ENCODE data around the gene RMC1.

The RMC1 gene

GRCh38 chr18:23539911-23540525 lies 36.7 kb downstream of the RMC1 start:
- intact Hi-C loops (cut with DNase I; ENCODE audit: low total_unique reads): no loop called here
- no peak overlapping the region for H3K27ac ChIP-seq

GRCh38 chr18:23540867-23541266 lies 37.6 kb downstream of the RMC1 start:
- Histone ChIP-seq H3K4me3 (no peak overlapping the region), H3K9me3 (no peaks in the 10 kb centered on the region), H3K4me1 (no peaks in the 10 kb centered on the region), H3K36me3 (peaks cover 83 to 100% (median 96%) of the 10 kb centered on the region in 3 donors), H3K27ac (no peak overlapping the region), H3K27me3 (no peaks in the 10 kb centered on the region)
- intact Hi-C loops (cut with DNase I; ENCODE audit: low total_unique reads): no loop called here
- DNase-seq: no peak
- no peak for TF ChIP-seq CTCF (IDR thresholded peaks at IDR 0.05)

More at GRCh38 chr18:23539911-23540525, 36.7 kb downstream of the RMC1 start:
- TF ChIP-seq CTCF (IDR thresholded peaks at IDR 0.05): no peak
- Histone ChIP-seq H3K36me3 (peaks cover 91 to 100% (median 97%) of the 10 kb centered on the region in 3 donors), H3K4me3 (no peak overlapping the region), H3K27me3 (no peaks in the 10 kb centered on the region), H3K9me3 (no peaks in the 10 kb centered on the region), H3K4me1 (no peaks in the 10 kb centered on the region)
- DNase-seq: no peak

GRCh38 chr18:23541349-23542093 lies 38.2 kb downstream of the RMC1 start:
- Histone ChIP-seq H3K27ac (no peak overlapping the region), H3K4me3 (no peak overlapping the region), H3K9me3 (no peaks in the 10 kb centered on the region), H3K36me3 (peaks cover 76 to 98% (median 93%) of the 10 kb centered on the region in 3 donors), H3K4me1 (no peaks in the 10 kb centered on the region), H3K27me3 (no peaks in the 10 kb centered on the region)
- intact Hi-C loops (cut with DNase I; ENCODE audit: low total_unique reads): no loop called here
- no peak for DNase-seq
- no peak for TF ChIP-seq CTCF (IDR thresholded peaks at IDR 0.05)

- H3K4me1 ChIP-seq: no peaks in the 10 kb centered on the region
- intact Hi-C loops (cut with DNase I; ENCODE audit: low total_unique reads): no loop called here
- no peak for DNase-seq
- no peaks in the 10 kb centered on the region for H3K9me3 ChIP-seq
- H3K27me3 ChIP-seq: no peaks in the 10 kb centered on the region
- no peak overlapping the region for H3K4me3 ChIP-seq
- no peak overlapping the region for H3K27ac ChIP-seq
- peaks cover 70 to 98% (median 93%) of the 10 kb centered on the region in 3 donors for H3K36me3 ChIP-seq
- TF ChIP-seq CTCF (IDR thresholded peaks at IDR 0.05): no peak
Observed at GRCh38 chr18:23542461-23542860, 39.1 kb downstream of the RMC1 start.

- Histone ChIP-seq H3K4me1 (no peaks in the 10 kb centered on the region), H3K27ac (no peak overlapping the region), H3K36me3 (peaks cover 52 to 94% (median 85%) of the 10 kb centered on the region in 3 donors), H3K27me3 (no peaks in the 10 kb centered on the region), H3K4me3 (no peak overlapping the region), H3K9me3 (no peaks in the 10 kb centered on the region)
- no peak for TF ChIP-seq CTCF (IDR thresholded peaks at IDR 0.05)
- DNase-seq: no peak
- intact Hi-C loops (cut with DNase I; ENCODE audit: low total_unique reads): no loop called here
Observed at GRCh38 chr18:23545247-23545789, 42.0 kb downstream of the RMC1 start.

Data from tibial artery (tissue), 4 donors.